CD8-positive, alpha-beta memory T cell (primary cell): Measurements from ENCODE around the gene SEL1L. TPM values are rescaled to one million over a fixed set of nuclear protein-coding genes. Genes with fewer than 3 reads are reported as not detected.
"Not testable (repeated sequence)": the region's sequence is repeated elsewhere in the genome, so short reads cannot be mapped to it uniquely, and the experiment has no call there.

ENCODE experiments used
- CTCF ChIA-PET: fragments of 350-600 bp; sonication (Branson Sonifier 250); formaldehyde crosslinking; loops from one replicate; lab custom pipeline; 2021; ENCODE audit warnings: antibody characterized with exemption; lab: Charles Lee
- POLR2A ChIA-PET: fragments of 350-600 bp; sonication (Branson Sonifier 250); formaldehyde crosslinking; loops from one replicate; lab custom pipeline; 2021; ENCODE audit warnings: antibody characterized with exemption; lab: Charles Lee
- DNase-seq, 5 donors: peaks; one replicate each; pipeline versions ENCODE4 v3.0.0 to v3.0.0-alpha.2; 2020 to 2022; ENCODE audit warnings: mixed read lengths in 1 of 5
- H3K27ac ChIP-seq: one replicate; pipeline ENCODE4 v1.7.0; 2013; ENCODE audit warnings: low read depth, mild to moderate bottlenecking, low read length, moderate library complexity
- H3K27me3 ChIP-seq: 2 replicates; pipeline ENCODE4 v1.7.0; 2013; ENCODE audit warnings: low read length, mild to moderate bottlenecking; ENCODE audit not compliant: insufficient read depth, poor library complexity, severe bottlenecking
- H3K36me3 ChIP-seq: 2 replicates; pipeline ENCODE4 v1.7.0; 2013; ENCODE audit warnings: mild to moderate bottlenecking, low read length, moderate library complexity; ENCODE audit not compliant: insufficient read depth
- H3K4me1 ChIP-seq: 2 replicates; pipeline ENCODE4 v1.7.0; 2013; ENCODE audit warnings: mild to moderate bottlenecking, low read length, moderate library complexity; ENCODE audit not compliant: insufficient read depth
- H3K4me3 ChIP-seq: 2 replicates; pipeline ENCODE4 v1.7.0; 2013; ENCODE audit warnings: mild to moderate bottlenecking, low read length
- H3K9me3 ChIP-seq: 2 replicates; pipeline ENCODE4 v1.7.0; 2013; ENCODE audit warnings: mild to moderate bottlenecking, low read length
- H3K27ac Mint-ChIP-seq, 8 donors: one replicate each; pipeline ENCODE4 v1.8.0; 2020 to 2021; ENCODE audit warnings: mixed read lengths in 8 of 8, mild to moderate bottlenecking in 6 of 8, inconsistent platforms in 3 of 8, moderate library complexity in 3 of 8
- H3K27me3 Mint-ChIP-seq, 2 donors: one replicate each; pipeline ENCODE4 v1.8.0; 2020 to 2021; ENCODE audit warnings: mixed read lengths in 2 of 2, mild to moderate bottlenecking in 1 of 2, moderate library complexity in 1 of 2
- H3K36me3 Mint-ChIP-seq, 3 donors: one replicate each; pipeline ENCODE4 v1.8.0; 2020 to 2021; ENCODE audit warnings: mixed read lengths in 3 of 3, inconsistent platforms in 1 of 3, mild to moderate bottlenecking in 1 of 3
- H3K4me1 Mint-ChIP-seq, 3 donors: one replicate each; pipeline ENCODE4 v1.8.0; 2020 to 2021; ENCODE audit warnings: mixed read lengths in 3 of 3, inconsistent platforms in 1 of 3, mild to moderate bottlenecking in 1 of 3
- H3K4me3 Mint-ChIP-seq, 7 donors: one replicate each; pipeline ENCODE4 v1.8.0; 2020 to 2021; ENCODE audit warnings: mixed read lengths in 7 of 7, mild to moderate bottlenecking in 6 of 7, moderate library complexity in 4 of 7, inconsistent platforms in 2 of 7
- H3K9me3 Mint-ChIP-seq, 5 donors: one replicate each; pipeline ENCODE4 v1.8.0; 2020 to 2022; ENCODE audit warnings: mixed read lengths in 5 of 5, mild to moderate bottlenecking in 3 of 5, moderate library complexity in 2 of 5, inconsistent platforms in 1 of 5
- polyA plus RNA-seq: library from polyadenylated mRNA; unstranded; fragments of 300-500 nt; fragmentation: Illumina TruSeq; gene quantifications from one replicate; pipeline ENCODE4 v1.2.3, GENCODE V29; 2021
- total RNA-seq, 2 experiments: library from RNA; stranded (reverse); gene quantifications; one replicate each; pipeline ENCODE4 v1.2.3, GENCODE V29; 2021

The SEL1L gene
- total and polyA plus RNA-seq, 3 experiments from 2014 or later: 21.7 to 64.8 (median 61.4) TPM

GRCh38 chr14:81561084-81561775 lies 27.6 kb upstream of the SEL1L start:
- Histone ChIP-seq H3K27me3 (no peaks in the 10 kb centered on the region), H3K27ac (no peak overlapping the region), H3K4me1 (no peaks in the 10 kb centered on the region), H3K36me3 (no peaks in the 10 kb centered on the region), H3K4me3 (no peak overlapping the region), H3K9me3 (no peaks in the 10 kb centered on the region)
- Mint-ChIP-seq H3K4me1 (no peaks in the 10 kb centered on the region), H3K36me3 (no peaks in the 10 kb centered on the region), H3K9me3 (peaks cover 0 to 4% (median 0%) of the 10 kb centered on the region in 5 donors), H3K4me3 (no peak overlapping the region), H3K27me3 (peaks cover 5 to 14% of the 10 kb centered on the region in 2 donors), H3K27ac (no peak overlapping the region)
- CTCF ChIA-PET: no interaction called here
- POLR2A ChIA-PET: no interaction called here
- DNase-seq: no peak

DNA sequence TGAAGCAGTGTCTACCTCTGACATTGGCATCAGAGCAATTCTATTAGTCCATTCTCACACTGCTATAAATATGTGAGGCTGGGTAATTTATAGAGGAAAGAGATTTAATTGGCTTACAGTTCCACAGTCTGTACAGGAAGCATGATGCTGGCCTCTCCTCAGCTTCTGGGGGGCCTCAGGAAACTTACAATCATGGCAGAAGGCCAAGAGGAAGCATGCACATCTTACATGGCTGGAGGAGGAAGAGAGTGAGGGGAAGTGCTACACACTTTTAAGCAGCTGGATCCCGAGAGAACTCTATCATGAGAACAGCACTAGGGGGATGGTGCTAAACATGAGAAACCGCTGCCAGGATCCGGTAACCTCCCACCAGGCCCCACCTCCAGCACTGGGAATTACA lies 25.7 kb upstream of the SEL1L start:
- ChIA-PET CTCF (no interaction called here), POLR2A (no interaction called here)
- Histone ChIP-seq H3K9me3 (no peaks in the 10 kb centered on the region), H3K36me3 (no peaks in the 10 kb centered on the region), H3K4me3 (no peak overlapping the region), H3K27ac (no peak overlapping the region), H3K4me1 (no peaks in the 10 kb centered on the region), H3K27me3 (no peaks in the 10 kb centered on the region)
- no peaks in the 10 kb centered on the region for H3K4me1 Mint-ChIP-seq
- H3K4me3 Mint-ChIP-seq: no peak overlapping the region
- H3K9me3 Mint-ChIP-seq: peaks cover 0 to 4% (median 0%) of the 10 kb centered on the region in 5 donors
- DNase-seq: no peak
- no peak overlapping the region for H3K27ac Mint-ChIP-seq
- H3K27me3 Mint-ChIP-seq: peaks cover 5 to 10% of the 10 kb centered on the region in 2 donors
- H3K36me3 Mint-ChIP-seq: no peaks in the 10 kb centered on the region

DNA sequence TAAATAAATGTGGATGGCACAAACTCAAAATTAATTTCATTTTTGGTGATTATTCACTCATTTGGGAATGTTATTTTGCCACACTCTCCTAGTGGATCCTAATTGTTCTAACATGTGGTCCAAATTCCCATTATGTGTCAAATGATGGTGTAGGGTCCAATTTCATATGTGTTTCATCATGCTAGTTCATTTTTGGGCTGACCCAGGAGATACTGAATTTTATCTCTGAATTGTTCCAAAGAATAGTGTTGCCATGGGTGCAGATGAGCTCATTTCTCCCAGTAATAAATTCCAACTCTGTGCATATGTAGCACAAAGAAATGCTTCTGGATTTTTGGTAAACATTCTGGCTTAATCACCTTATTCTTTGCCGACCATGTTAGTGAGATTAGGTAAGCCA lies 23.5 kb upstream of the SEL1L start:
- Histone ChIP-seq H3K36me3 (no peaks in the 10 kb centered on the region), H3K27ac (no peak overlapping the region), H3K4me3 (no peak overlapping the region), H3K9me3 (no peaks in the 10 kb centered on the region), H3K27me3 (no peaks in the 10 kb centered on the region), H3K4me1 (no peaks in the 10 kb centered on the region)
- ChIA-PET POLR2A (no interaction called here), CTCF (no interaction called here)
- Mint-ChIP-seq H3K27me3 (peaks cover 0 to 3% of the 10 kb centered on the region in 2 donors), H3K4me3 (no peak overlapping the region), H3K4me1 (no peaks in the 10 kb centered on the region), H3K9me3 (peaks cover 0 to 4% (median 0%) of the 10 kb centered on the region in 5 donors), H3K36me3 (no peaks in the 10 kb centered on the region), H3K27ac (no peak overlapping the region)
- DNase-seq: no peak

DNA sequence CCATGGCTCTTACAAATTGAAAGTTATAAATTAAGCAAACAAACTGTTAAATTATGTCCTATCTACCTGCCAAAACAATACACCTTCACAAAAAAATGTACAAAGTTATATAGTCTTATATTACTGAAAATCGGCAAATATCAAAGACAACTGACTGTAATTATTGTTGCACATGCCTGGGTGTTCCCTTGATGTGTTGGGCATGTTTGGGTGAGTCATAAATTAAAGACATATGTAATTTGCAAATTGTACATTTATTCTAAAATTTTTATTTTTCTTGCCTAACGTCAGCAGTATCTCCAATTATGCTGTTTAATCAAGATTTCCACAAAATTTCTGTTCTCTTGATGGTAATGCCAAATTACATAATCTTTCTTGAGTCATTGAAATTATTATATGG lies 22.0 kb upstream of the SEL1L start:
- no peaks in the 10 kb centered on the region for H3K27me3 Mint-ChIP-seq
- H3K36me3 Mint-ChIP-seq: no peaks in the 10 kb centered on the region
- Histone ChIP-seq H3K36me3 (no peaks in the 10 kb centered on the region), H3K4me3 (no peak overlapping the region), H3K9me3 (no peaks in the 10 kb centered on the region), H3K27ac (no peak overlapping the region), H3K4me1 (no peaks in the 10 kb centered on the region), H3K27me3 (no peaks in the 10 kb centered on the region)
- no peaks in the 10 kb centered on the region for H3K4me1 Mint-ChIP-seq
- POLR2A ChIA-PET: no interaction called here
- no peak overlapping the region for H3K27ac Mint-ChIP-seq
- no peak overlapping the region for H3K4me3 Mint-ChIP-seq
- CTCF ChIA-PET: no interaction called here
- DNase-seq: no peak
- peaks cover 0 to 4% (median 0%) of the 10 kb centered on the region in 5 donors for H3K9me3 Mint-ChIP-seq

DNA sequence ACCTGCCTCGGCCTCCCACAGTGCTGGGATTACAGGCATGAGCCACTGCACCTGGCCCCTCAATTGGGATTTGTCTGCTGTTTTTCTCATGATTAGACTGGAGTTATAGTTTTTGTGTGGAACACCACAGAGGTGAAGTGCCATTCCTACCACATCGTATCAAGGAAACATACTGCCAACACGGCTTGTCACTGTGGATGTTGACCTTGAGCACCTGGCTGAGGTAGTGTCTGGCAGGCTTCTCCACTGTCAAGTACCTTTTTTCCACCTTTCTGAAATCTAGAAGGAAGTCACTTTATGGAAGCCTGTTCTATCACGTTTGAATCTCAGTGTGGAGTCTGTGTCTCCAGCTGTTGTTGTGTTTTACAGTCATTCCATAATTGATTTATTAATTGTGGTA lies 21.4 kb upstream of the SEL1L start:
- Mint-ChIP-seq H3K36me3 (no peaks in the 10 kb centered on the region), H3K4me3 (no peak overlapping the region), H3K9me3 (peaks cover 0 to 4% (median 0%) of the 10 kb centered on the region in 5 donors), H3K27ac (no peak overlapping the region), H3K4me1 (peaks cover 2 to 5% (median 3%) of the 10 kb centered on the region in 3 donors), H3K27me3 (no peaks in the 10 kb centered on the region)
- Histone ChIP-seq H3K27me3 (no peaks in the 10 kb centered on the region), H3K9me3 (no peaks in the 10 kb centered on the region), H3K27ac (no peak overlapping the region), H3K36me3 (no peaks in the 10 kb centered on the region), H3K4me3 (no peak overlapping the region), H3K4me1 (no peaks in the 10 kb centered on the region)
- no peak for DNase-seq
- ChIA-PET CTCF (no interaction called here), POLR2A (no interaction called here)

DNA sequence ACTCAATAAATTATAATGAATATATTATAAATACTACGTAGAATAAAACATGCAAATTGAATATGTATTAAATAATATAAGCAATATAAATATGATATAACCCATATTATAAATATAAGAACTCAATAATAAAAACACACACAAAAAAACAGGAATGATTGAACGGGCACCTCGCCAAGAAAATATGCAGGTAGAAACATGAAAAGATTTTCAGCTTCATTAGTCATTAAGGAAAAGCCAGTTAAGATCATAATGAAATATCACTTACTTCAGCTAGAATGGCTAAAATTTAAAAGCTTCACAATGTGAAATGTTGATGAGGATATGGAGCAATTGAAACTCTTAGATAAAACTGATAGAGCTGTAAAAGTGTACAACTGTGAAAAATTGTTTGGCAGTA lies 17.8 kb upstream of the SEL1L start:
- Mint-ChIP-seq H3K9me3 (peaks cover 0 to 2% (median 0%) of the 10 kb centered on the region in 5 donors), H3K27ac (no peak overlapping the region), H3K4me3 (no peak overlapping the region), H3K4me1 (peaks cover 5 to 18% (median 9%) of the 10 kb centered on the region in 3 donors), H3K36me3 (no peaks in the 10 kb centered on the region), H3K27me3 (peaks cover 0 to 1% of the 10 kb centered on the region in 2 donors)
- CTCF ChIA-PET: no interaction called here
- POLR2A ChIA-PET: no interaction called here
- H3K4me3 ChIP-seq: no peak overlapping the region
- no peaks in the 10 kb centered on the region for H3K9me3 ChIP-seq
- no peak for DNase-seq
- no peaks in the 10 kb centered on the region for H3K36me3 ChIP-seq
- no peak overlapping the region for H3K27ac ChIP-seq
- H3K4me1 ChIP-seq: no peaks in the 10 kb centered on the region
- no peaks in the 10 kb centered on the region for H3K27me3 ChIP-seq

- Histone ChIP-seq H3K4me3 (no peak overlapping the region), H3K9me3 (no peaks in the 10 kb centered on the region), H3K36me3 (no peaks in the 10 kb centered on the region), H3K27ac (no peak overlapping the region), H3K27me3 (no peaks in the 10 kb centered on the region), H3K4me1 (no peaks in the 10 kb centered on the region)
- Mint-ChIP-seq H3K27ac (peak overlapping the region in 1 of 8 donors; percentile 7), H3K4me1 (peaks cover 5 to 18% (median 9%) of the 10 kb centered on the region in 3 donors), H3K27me3 (peaks cover 0 to 1% of the 10 kb centered on the region in 2 donors), H3K9me3 (peaks cover 0 to 2% (median 0%) of the 10 kb centered on the region in 5 donors), H3K36me3 (no peaks in the 10 kb centered on the region), H3K4me3 (no peak overlapping the region)
- ChIA-PET CTCF (no interaction called here), POLR2A (no interaction called here)
- DNase-seq: no peak
These were observed 16.5 kb upstream of the SEL1L start for GRCh38 chr14:81550001-81550637.

- H3K27ac Mint-ChIP-seq, H3K9me3 ChIP-seq, DNase-seq, H3K27me3 ChIP-seq, H3K27ac ChIP-seq, H3K4me3 ChIP-seq, POLR2A ChIA-PET, H3K4me1 ChIP-seq, H3K4me1 Mint-ChIP-seq, CTCF ChIA-PET, H3K4me3 Mint-ChIP-seq, H3K36me3 ChIP-seq: not testable (repeated sequence)
- peaks cover 0 to 20% (median 2%) of the 10 kb centered on the region in 3 donors for H3K36me3 Mint-ChIP-seq
- H3K9me3 Mint-ChIP-seq: peaks cover 0 to 10% (median 6%) of the 10 kb centered on the region in 5 donors
- H3K27me3 Mint-ChIP-seq: peaks cover 14 to 36% of the 10 kb centered on the region in 2 donors
These were observed 7.6 kb upstream of the SEL1L start for GRCh38 chr14:81541206-81541605.
